A549 (cell line): ENCODE data around the gene BMERB1. TPM values are rescaled to one million over a fixed set of nuclear protein-coding genes. Genes with fewer than 3 reads are reported as not detected.

Source experiments
- ATAC-seq, 2 experiments: fragments of 200-7000 bp in 1 of 2; fragments of >200 bp in 1 of 2; cut with Nextera tagmentation in 1 of 2; cut with Tn5 transposase in 1 of 2; 3 replicates each; pipeline versions ENCODE4 v1.8.0 to v1.9.1; 2018 to 2020; ENCODE audit warnings: mild to moderate bottlenecking in 1 of 2, moderate library complexity in 1 of 2
- CTCF ChIA-PET: fragments of 300-600 bp; sonication (Branson Sonifier 250); formaldehyde crosslinking; extraction: SDS; loops from one replicate; lab custom pipeline; 2021; ENCODE audit warnings: antibody characterized with exemption, inconsistent platforms; lab: Yijun Ruan, JAX
- POLR2A ChIA-PET: fragments of 350-600 bp; formaldehyde crosslinking; extraction: SDS; loops from one replicate; lab custom pipeline; 2021; ENCODE audit warnings: antibody characterized with exemption, inconsistent platforms; lab: Yijun Ruan, JAX
- DNase-seq, 2 experiments: peaks; one replicate each; pipeline versions ENCODE4 v3.0.0 to v3.0.0-alpha.2; 2011 to 2016; ENCODE audit warnings: low read depth in 1 of 2, low spot score in 1 of 2
- FAIRE-seq: peaks from 2 replicates; lab custom pipeline; 2011; peaks lifted over from hg19 to GRCh38; lab: Jason Lieb, UNC
- H3K27ac ChIP-seq, 2 experiments: fragments of >200 bp; sonication (Bioruptor Twin); formaldehyde crosslinking; 3 replicates each; pipeline ENCODE4 v1.5.1; 2016 to 2017
- H3K4me1 ChIP-seq: fragments of >200 bp; sonication (Bioruptor Twin); formaldehyde crosslinking; 3 replicates; pipeline ENCODE4 v1.6.1; 2016
- H3K4me2 ChIP-seq: fragments of >200 bp; sonication (Bioruptor Twin); formaldehyde crosslinking; 3 replicates; pipeline ENCODE4 v1.6.1; 2016
- H3K4me3 ChIP-seq: fragments of >200 bp; sonication (Bioruptor Twin); formaldehyde crosslinking; 3 replicates; pipeline ENCODE4 v1.5.1; 2016
- H3K9me3 ChIP-seq: fragments of >200 bp; sonication (Bioruptor Twin); formaldehyde crosslinking; 3 replicates; pipeline ENCODE4 v1.6.1; 2016
- CBX8 ChIP-seq: fragments of 200-600 bp; sonication (generic); IDR thresholded peaks from 2 replicates; pipeline ENCODE4 v1.6.1; 2016
- HES2 ChIP-seq: fragments of >200 bp; sonication (Bioruptor Twin); formaldehyde crosslinking; IDR thresholded peaks from 2 replicates; pipeline ENCODE4 v1.6.1; 2016
- JUN ChIP-seq, 2 experiments: fragments of >200 bp; sonication (Bioruptor Twin); formaldehyde crosslinking; IDR thresholded peaks; 2 replicates in 1 of 2; 3 replicates in 1 of 2; pipeline ENCODE4 v1.6.1; 2016 to 2017
- POLR2A ChIP-seq: IDR thresholded peaks from 2 replicates; pipeline ENCODE4 v1.6.1; 2012; ENCODE audit warnings: mild to moderate bottlenecking, low read length
- RCOR1 ChIP-seq: fragments of 150-350 bp; IDR thresholded peaks from 2 replicates; pipeline ENCODE4 v1.6.1; 2014; ENCODE audit warnings: antibody characterized with exemption, low read length, low read depth
- REST ChIP-seq: fragments of 200-600 bp; sonication (generic); IDR thresholded peaks from 2 replicates; pipeline ENCODE4 v1.6.1; 2016; ENCODE audit warnings: antibody characterized with exemption, mild to moderate bottlenecking, moderate library complexity
- polyA plus RNA-seq, 4 experiments: library from polyadenylated mRNA; depleted of rRNA in 3 of 4; stranded (reverse); fragments of >200 nt; fragmentation: RNase III in 1 of 4; extraction: RNeasy Plus Mini Kit Qiagen cat#74134 plus additional on column Dnase treatment in 1 of 4; gene quantifications; 2 replicates in 3 of 4; 3 replicates in 1 of 4; pipeline ENCODE4 v1.2.3, GENCODE V29; 2011 to 2017

Gene BMERB1
- polyA plus RNA-seq, 2 of the 4 experiments (the other 2 are of a cell fraction) = 44.7 to 48.9 TPM

GRCh38 chr16:15636392-15636873 lies 202.0 kb downstream of the BMERB1 start:
- H3K27ac ChIP-seq = no peak overlapping the region
- no peak for ATAC-seq
- CTCF ChIA-PET = no interaction called here
- no peaks in the 10 kb centered on the region for H3K9me3 ChIP-seq
- DNase-seq = no peak
- TF ChIP-seq CBX8 = no peak
- no peak for TF ChIP-seq RCOR1
- TF ChIP-seq HES2 = no peak
- TF ChIP-seq JUN (IDR thresholded peaks at IDR 0.05) = no peak
- TF ChIP-seq POLR2A = no peak
- TF ChIP-seq REST = no peak
- TF ChIP-seq, all 56 proteins: peak for 0
- Histone ChIP-seq H3K4me1 (peaks cover 8% of the 10 kb centered on the region; the same call in 2 of the 3 replicates), H3K4me2 (no peak overlapping the region), H3K4me3 (no peak overlapping the region)
- no peak for FAIRE-seq
- POLR2A ChIA-PET = no interaction called here

Other genes starting within 250 kb of the BMERB1 start
- gene NPIPA5, start 56.3 kb upstream of the BMERB1 start, polyA plus RNA-seq (2011; rRNA removed) = 0.45 and 1.6 TPM in 2 replicates
- gene NPIPA5, start 56.3 kb upstream of the BMERB1 start, polyA plus RNA-seq (2017; fragmentation: RNase III; extraction: RNeasy Plus Mini Kit Qiagen cat#74134 plus additional on column Dnase treatment) = 4.3 TPM in 1 of 3 replicates, not detected in the others
- 5.8 and 6.6 TPM in 2 replicates for gene MPV17L, start 38.8 kb upstream of the BMERB1 start, polyA plus RNA-seq (2011; rRNA removed)
- 3.1 to 3.7 TPM (median 3.7 TPM) in 3 replicates for gene MPV17L, start 38.8 kb upstream of the BMERB1 start, polyA plus RNA-seq (2017; fragmentation: RNase III; extraction: RNeasy Plus Mini Kit Qiagen cat#74134 plus additional on column Dnase treatment)
- gene MARF1, start 208.6 kb downstream of the BMERB1 start, polyA plus RNA-seq (2011; rRNA removed) = 28.2 and 40.0 TPM in 2 replicates
- gene MARF1, start 208.6 kb downstream of the BMERB1 start, polyA plus RNA-seq (2017; fragmentation: RNase III; extraction: RNeasy Plus Mini Kit Qiagen cat#74134 plus additional on column Dnase treatment) = 10.6 to 12.4 TPM (median 11.6 TPM) in 3 replicates
- gene NDE1, start 215.7 kb downstream of the BMERB1 start, polyA plus RNA-seq (2011; rRNA removed) = 26.8 and 30.6 TPM in 2 replicates
- 25.8 to 27.6 TPM (median 26.4 TPM) in 3 replicates for gene NDE1, start 215.7 kb downstream of the BMERB1 start, polyA plus RNA-seq (2017; fragmentation: RNase III; extraction: RNeasy Plus Mini Kit Qiagen cat#74134 plus additional on column Dnase treatment)